ENCODE results near the gene PIK3CD.

PIK3CD gene

DNA sequence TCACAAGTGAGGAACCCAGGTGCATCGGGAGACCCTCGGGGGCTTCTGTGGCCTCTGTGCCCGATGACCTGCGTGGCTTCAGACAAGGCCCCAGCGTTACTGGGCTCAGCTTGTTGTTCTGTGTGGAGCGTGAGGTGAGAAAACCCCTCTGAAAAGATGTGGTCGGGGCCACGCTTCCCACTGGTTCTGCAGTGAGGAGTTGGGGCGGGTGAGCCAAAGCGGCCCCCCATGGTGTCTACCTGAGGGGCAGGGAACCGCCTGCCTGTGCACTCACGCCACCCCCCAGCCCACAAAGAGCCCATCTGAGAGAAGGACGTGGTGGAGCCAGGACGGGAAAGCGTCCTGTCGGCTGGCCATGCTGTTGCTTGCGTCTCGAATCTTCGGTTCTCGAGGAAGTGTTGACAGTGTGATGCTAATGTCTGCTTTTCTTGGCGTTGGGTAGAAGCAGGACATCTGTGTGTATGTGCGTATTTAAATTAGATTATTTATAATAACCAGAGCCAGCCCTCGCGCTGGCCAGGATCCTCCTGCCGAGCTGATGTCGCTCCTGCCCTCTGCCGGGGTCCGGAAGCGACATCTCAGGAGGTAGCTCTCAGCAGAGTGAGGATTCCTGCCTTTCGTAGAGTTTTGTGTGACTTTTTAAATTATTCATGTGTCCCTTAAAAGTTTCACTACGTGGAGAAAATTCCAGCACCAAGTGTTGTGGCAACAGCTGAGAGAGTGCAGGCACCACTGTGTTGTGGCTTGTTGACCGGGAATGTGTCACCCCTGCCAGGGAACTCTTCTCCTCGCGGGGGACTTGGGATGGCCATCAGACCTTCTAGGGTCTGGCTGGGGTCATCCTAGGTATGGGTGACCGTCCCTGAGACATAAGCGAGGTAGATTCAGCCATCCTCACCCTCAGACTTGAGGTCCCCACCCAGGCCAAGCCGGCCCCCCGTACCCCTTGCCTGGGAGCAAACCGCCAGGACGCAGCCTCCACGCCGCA lies 47.5 kb upstream of the PIK3CD start:
- no peak overlapping the region for H3K27ac ChIP-seq
- no peak overlapping the region for H3K9ac ChIP-seq
- no peak overlapping the region for H2AFZ ChIP-seq
- TF ChIP-seq, protein P1, sequence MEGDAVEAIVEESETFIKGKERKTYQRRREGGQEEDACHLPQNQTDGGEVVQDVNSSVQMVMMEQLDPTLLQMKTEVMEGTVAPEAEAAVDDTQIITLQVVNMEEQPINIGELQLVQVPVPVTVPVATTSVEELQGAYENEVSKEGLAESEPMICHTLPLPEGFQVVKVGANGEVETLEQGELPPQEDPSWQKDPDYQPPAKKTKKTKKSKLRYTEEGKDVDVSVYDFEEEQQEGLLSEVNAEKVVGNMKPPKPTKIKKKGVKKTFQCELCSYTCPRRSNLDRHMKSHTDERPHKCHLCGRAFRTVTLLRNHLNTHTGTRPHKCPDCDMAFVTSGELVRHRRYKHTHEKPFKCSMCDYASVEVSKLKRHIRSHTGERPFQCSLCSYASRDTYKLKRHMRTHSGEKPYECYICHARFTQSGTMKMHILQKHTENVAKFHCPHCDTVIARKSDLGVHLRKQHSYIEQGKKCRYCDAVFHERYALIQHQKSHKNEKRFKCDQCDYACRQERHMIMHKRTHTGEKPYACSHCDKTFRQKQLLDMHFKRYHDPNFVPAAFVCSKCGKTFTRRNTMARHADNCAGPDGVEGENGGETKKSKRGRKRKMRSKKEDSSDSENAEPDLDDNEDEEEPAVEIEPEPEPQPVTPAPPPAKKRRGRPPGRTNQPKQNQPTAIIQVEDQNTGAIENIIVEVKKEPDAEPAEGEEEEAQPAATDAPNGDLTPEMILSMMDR (IDR thresholded peaks at IDR 0.05) = no peak
- H3K79me2 ChIP-seq = no peaks in the 10 kb centered on the region
- no peaks in the 10 kb centered on the region for H3K36me3 ChIP-seq (ENCODE audit: control insufficient read depth, insufficient read depth, low read length)
- no peaks in the 10 kb centered on the region for H3K27me3 ChIP-seq (ENCODE audit: control insufficient read depth, insufficient read depth, low read length)
- no peaks in the 10 kb centered on the region for H3K9me3 ChIP-seq (ENCODE audit: control insufficient read depth, low read length)
- no peaks in the 10 kb centered on the region for H3K4me1 ChIP-seq
- no peak overlapping the region for H3K4me2 ChIP-seq (ENCODE audit: low read length)
- H3K4me3 ChIP-seq (ENCODE audit: low read depth, low read length) = no peak overlapping the region

DNA sequence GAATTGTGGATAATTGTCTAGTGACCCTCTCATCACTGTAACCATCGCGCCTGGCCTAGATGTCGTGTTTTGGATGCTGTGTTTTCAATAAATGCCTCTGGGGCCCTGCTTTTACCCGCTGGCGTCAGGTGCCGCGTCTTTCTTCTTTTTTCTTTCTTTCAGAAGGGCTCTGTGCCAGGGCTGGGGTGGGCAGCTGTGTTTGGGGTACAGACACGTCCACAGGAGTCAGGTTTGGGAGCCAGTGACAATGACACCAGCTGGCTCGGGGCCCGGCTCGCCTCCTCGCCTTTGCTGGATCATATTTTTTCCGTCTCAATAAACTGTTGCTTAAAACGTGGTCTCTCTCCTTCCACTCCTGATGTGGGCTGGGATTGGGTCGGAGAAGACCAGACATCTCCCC lies 46.7 kb upstream of the PIK3CD start:
- Histone ChIP-seq H3K4me2 (ENCODE audit: low read length) (no peak overlapping the region), H3K4me1 (no peaks in the 10 kb centered on the region), H3K4me3 (ENCODE audit: low read depth, low read length) (no peak overlapping the region), H3K36me3 (ENCODE audit: control insufficient read depth, insufficient read depth, low read length) (no peaks in the 10 kb centered on the region), H3K27ac (no peak overlapping the region), H3K9ac (no peak overlapping the region), H2AFZ (no peak overlapping the region), H3K9me3 (ENCODE audit: control insufficient read depth, low read length) (no peaks in the 10 kb centered on the region), H3K27me3 (ENCODE audit: control insufficient read depth, insufficient read depth, low read length) (no peaks in the 10 kb centered on the region), H3K79me2 (no peaks in the 10 kb centered on the region)
- TF ChIP-seq, protein P1 (IDR thresholded peaks at IDR 0.05) = no peak

DNA sequence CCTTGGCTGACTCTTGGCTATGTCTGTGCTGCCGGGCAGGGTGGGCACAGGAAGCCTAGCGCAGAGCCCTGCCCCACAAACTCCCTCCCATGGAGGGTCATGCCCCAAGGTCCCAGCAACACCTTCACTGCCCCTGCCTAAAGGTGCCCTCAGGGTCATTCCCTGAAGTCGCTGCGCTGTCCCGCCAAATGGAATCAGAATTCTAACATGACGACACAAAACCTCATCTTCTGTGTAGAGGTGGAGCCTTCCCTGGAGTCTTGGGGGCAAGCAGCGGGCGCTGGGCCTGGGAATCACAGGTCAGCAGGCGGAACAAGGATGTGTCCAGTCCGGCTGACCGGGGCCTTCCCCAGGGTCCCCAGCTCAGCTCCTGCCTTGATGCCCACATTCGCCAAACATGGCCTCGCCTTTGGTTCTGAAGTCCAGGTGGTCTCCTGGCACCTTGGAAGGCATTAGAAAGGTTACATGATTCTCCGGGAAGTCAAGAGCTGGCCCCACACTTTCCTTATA lies 45.5 kb upstream of the PIK3CD start:
- Histone ChIP-seq H3K4me3 (ENCODE audit: low read depth, low read length) (no peak overlapping the region), H3K4me2 (ENCODE audit: low read length) (no peak overlapping the region), H3K9me3 (ENCODE audit: control insufficient read depth, low read length) (no peaks in the 10 kb centered on the region), H3K79me2 (no peaks in the 10 kb centered on the region), H3K27me3 (ENCODE audit: control insufficient read depth, insufficient read depth, low read length) (no peaks in the 10 kb centered on the region), H3K4me1 (no peaks in the 10 kb centered on the region), H3K36me3 (ENCODE audit: control insufficient read depth, insufficient read depth, low read length) (no peaks in the 10 kb centered on the region), H2AFZ (no peak overlapping the region), H3K9ac (no peak overlapping the region), H3K27ac (no peak overlapping the region)
- TF ChIP-seq, protein P1 (IDR thresholded peaks at IDR 0.05) = no peak

DNA sequence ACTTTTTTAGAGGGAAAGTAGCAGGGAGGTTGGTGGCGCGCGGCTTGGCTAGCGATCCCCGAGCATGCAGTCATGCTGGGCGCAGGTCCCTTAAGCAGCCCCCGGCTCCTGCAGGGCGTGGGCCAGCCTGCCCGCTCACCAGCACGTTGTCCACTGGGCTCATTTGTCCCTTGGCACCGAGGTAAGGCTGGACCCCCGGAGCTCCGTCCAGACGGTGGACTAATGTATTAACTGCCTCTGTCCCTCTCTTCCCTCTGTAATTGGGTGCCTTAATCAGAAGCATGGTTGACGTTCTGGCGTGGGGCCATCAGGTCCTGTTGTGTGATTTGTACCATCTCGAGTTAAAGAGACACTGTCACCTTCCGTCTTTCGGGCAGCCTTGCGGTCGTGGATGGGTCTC lies 45.1 kb upstream of the PIK3CD start:
- H3K9ac ChIP-seq = no peak overlapping the region
- H3K27me3 ChIP-seq (ENCODE audit: control insufficient read depth, insufficient read depth, low read length) = no peaks in the 10 kb centered on the region
- no peak overlapping the region for H3K4me3 ChIP-seq (ENCODE audit: low read depth, low read length)
- no peaks in the 10 kb centered on the region for H3K79me2 ChIP-seq
- no peaks in the 10 kb centered on the region for H3K4me1 ChIP-seq
- no peaks in the 10 kb centered on the region for H3K9me3 ChIP-seq (ENCODE audit: control insufficient read depth, low read length)
- H3K27ac ChIP-seq = no peak overlapping the region
- no peak overlapping the region for H3K4me2 ChIP-seq (ENCODE audit: low read length)
- H3K36me3 ChIP-seq (ENCODE audit: control insufficient read depth, insufficient read depth, low read length) = no peaks in the 10 kb centered on the region
- TF ChIP-seq, protein P1 (IDR thresholded peaks at IDR 0.05) = no peak
- no peak overlapping the region for H2AFZ ChIP-seq

Data from parathyroid adenoma (tissue), 2 donors.